Measurements from ENCODE around the gene PRELP.

Gene PRELP

DNA sequence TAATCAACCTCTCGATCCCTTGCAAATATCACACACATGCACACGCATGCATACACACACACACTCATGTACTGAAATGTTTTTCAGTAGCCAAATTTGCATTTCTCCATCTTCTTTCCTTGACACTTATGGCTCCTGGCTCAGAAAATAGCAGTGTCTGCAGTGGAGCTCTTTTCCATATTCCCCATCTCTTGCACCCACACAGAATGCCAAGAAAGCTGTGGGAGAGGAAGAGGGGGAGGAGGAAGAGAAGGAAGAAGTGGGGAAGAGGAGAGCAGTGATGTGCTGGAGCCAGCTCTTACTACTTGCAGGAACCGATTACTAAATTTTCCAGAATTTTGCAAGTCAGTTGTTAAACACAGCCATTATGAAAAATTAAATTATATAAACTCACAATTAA is 28.2 kb downstream of the PRELP start (continued):
- TF ChIP-seq, protein P1, sequence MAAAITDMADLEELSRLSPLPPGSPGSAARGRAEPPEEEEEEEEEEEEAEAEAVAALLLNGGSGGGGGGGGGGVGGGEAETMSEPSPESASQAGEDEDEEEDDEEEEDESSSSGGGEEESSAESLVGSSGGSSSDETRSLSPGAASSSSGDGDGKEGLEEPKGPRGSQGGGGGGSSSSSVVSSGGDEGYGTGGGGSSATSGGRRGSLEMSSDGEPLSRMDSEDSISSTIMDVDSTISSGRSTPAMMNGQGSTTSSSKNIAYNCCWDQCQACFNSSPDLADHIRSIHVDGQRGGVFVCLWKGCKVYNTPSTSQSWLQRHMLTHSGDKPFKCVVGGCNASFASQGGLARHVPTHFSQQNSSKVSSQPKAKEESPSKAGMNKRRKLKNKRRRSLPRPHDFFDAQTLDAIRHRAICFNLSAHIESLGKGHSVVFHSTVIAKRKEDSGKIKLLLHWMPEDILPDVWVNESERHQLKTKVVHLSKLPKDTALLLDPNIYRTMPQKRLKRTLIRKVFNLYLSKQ (tag by site-specific recombination; IDR thresholded peaks at IDR 0.05; ENCODE audit: borderline replicate concordance): no peak
- 0 out of 2 replicates have a peak, but pooled peaks have one; percentile 8 for TF ChIP-seq EGR2 (tag by site-specific recombination; IDR thresholded peaks at IDR 0.05; ENCODE audit: low read depth)
- TF ChIP-seq, protein P2, sequence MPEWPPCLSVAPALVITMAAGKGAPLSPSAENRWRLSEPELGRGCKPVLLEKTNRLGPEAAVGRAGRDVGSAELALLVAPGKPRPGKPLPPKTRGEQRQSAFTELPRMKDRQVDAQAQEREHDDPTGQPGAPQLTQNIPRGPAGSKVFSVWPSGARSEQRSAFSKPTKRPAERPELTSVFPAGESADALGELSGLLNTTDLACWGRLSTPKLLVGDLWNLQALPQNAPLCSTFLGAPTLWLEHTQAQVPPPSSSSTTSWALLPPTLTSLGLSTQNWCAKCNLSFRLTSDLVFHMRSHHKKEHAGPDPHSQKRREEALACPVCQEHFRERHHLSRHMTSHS (tag by site-specific recombination; IDR thresholded peaks at IDR 0.05): no peak
- no peak for TF ChIP-seq HOXD13 (CRISPR knock-in tag; IDR thresholded peaks at IDR 0.05; ENCODE audit: borderline replicate concordance)
- 0 out of 2 replicates have a peak, but pooled peaks have one; percentile 7 for TF ChIP-seq ZFHX2 (tag by site-specific recombination; conservative IDR thresholded peaks at IDR 0.05)
- TF ChIP-seq, protein P3, sequence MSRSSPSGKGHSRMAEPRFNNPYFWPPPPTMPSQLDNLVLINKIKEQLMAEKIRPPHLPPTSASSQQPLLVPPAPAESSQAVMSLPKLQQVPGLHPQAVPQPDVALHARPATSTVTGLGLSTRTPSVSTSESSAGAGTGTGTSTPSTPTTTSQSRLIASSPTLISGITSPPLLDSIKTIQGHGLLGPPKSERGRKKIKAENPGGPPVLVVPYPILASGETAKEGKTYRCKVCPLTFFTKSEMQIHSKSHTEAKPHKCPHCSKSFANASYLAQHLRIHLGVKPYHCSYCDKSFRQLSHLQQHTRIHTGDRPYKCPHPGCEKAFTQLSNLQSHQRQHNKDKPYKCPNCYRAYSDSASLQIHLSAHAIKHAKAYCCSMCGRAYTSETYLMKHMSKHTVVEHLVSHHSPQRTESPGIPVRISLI (tag by site-specific recombination; IDR thresholded peaks at IDR 0.05): no peak

DNA sequence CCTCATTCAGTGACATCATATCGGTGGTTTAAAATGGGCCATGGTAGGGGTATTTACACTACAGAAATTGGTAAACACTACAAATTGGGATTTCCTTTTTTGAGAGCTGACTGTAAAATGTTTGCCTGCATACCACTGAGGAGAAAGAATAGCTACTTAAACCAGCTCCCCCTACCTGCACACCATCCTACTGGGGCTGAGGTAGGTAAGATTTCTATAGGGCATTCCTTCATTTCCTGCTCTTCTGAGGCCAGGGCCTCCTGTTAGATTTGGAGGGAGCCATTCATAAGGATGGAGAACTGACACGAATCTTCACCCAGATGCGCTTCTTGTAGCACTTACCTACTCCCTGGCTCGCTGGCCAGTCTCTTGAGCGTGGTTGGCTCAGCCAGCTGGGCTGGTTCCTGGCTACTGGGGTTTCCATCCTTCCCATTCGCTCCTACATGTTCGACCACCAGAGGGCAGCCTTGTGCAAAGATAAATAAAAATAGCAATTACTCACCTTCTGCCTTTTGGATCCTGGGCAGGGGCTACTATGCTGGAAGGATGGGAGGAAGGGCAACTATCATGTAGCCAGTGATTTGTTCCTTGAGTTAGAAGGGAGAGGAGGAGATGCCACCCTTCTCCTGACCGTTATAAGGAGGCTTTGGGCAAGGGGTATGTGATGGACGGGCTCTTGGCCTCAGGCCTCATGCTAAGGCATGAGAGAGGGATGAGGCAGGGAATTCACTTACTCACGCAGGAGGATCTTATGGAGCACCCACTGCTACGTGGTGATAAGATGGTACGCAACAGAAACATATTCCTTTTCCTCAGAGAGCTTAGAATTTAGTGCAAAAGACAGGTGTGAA is 29.0 kb downstream of the PRELP start:
- Histone ChIP-seq H3K27ac (ENCODE audit: extremely low read depth, low read depth, low read length) (no peak overlapping the region), H3K36me3 (ENCODE audit: control insufficient read depth in 2 of 2, insufficient read depth in 1 of 2, low read length in 2 of 2) (no peaks in the 10 kb centered on the region), H3K4me1 (ENCODE audit: control insufficient read depth, insufficient read depth, low read length) (no peaks in the 10 kb centered on the region), H3K9me3 (ENCODE audit: control insufficient read depth, insufficient read depth, low read depth, low read length) (no peaks in the 10 kb centered on the region), H3K4me3 (ENCODE audit: low read depth, low read length) (no peak overlapping the region)
- CTCF ChIA-PET: interaction anchor here (0.6 to 11.2 kb wide), 46 partner anchors 8 to 1288 kb away, joined by 3 to 205 read pairs (median 4); partner anchors contain the start of genes ATP2B4 and OPTC
- POLR2A ChIA-PET: interaction anchor here (0.8 to 1.6 kb wide), 3 partner anchors 17 to 196 kb away, joined by 3 to 5 read pairs (median 3); no protein-coding TSS in a partner anchor
- TF ChIP-seq ZNF660 (tag by site-specific recombination; IDR thresholded peaks at IDR 0.05) (0 out of 2 replicates have a peak, but pooled peaks have one; percentile 36), MZF1 (tag by site-specific recombination; IDR thresholded peaks at IDR 0.05; ENCODE audit: borderline replicate concordance) (no peak), ZNF561 (tag by site-specific recombination; IDR thresholded peaks at IDR 0.05; ENCODE audit: borderline replicate concordance) (no peak), ZNF768 (tag by site-specific recombination; IDR thresholded peaks at IDR 0.05) (no peak), ZNF394 (tag by site-specific recombination; IDR thresholded peaks at IDR 0.05; ENCODE audit: borderline replicate concordance) (no peak), ZNF341 (tag by site-specific recombination; IDR thresholded peaks at IDR 0.05; ENCODE audit: low read depth) (no peak), ZFP69B (tag by site-specific recombination; IDR thresholded peaks at IDR 0.05) (no peak), ZNF623 (tag by site-specific recombination; IDR thresholded peaks at IDR 0.05) (no peak), ZNF2 (tag by site-specific recombination; IDR thresholded peaks at IDR 0.05) (0 out of 2 replicates have a peak, but pooled peaks have one; percentile 7), ZNF560 (tag by site-specific recombination; IDR thresholded peaks at IDR 0.05; ENCODE audit: borderline replicate concordance) (no peak), ZNF621 (tag by site-specific recombination; IDR thresholded peaks at IDR 0.05) (no peak), EGR2 (tag by site-specific recombination; IDR thresholded peaks at IDR 0.05; ENCODE audit: low read depth) (no peak), SETDB1 (IDR thresholded peaks at IDR 0.05; ENCODE audit: insufficient read length, low read length) (no peak), ZNF138 (tag by site-specific recombination; IDR thresholded peaks at IDR 0.05; ENCODE audit: borderline replicate concordance) (no peak), SCRT2 (tag by site-specific recombination; IDR thresholded peaks at IDR 0.05) (no peak), BCL11B (tag by site-specific recombination; IDR thresholded peaks at IDR 0.05; ENCODE audit: low read depth) (no peak)
- TF ChIP-seq, protein P4, sequence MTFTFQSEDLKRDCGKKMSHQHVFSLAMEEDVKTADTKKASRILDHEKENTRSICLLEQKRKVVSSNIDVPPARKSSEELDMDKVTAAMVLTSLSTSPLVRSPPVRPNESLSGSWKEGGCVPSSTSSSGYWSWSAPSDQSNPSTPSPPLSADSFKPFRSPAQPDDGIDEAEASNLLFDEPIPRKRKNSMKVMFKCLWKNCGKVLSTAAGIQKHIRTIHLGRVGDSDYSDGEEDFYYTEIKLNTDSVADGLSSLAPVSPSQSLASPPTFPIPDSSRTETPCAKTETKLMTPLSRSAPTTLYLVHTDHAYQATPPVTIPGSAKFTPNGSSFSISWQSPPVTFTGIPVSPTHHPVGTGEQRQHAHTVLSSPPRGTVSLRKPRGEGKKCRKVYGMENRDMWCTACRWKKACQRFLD (tag by site-specific recombination; IDR thresholded peaks at IDR 0.05): no peak
- TF ChIP-seq, protein P5, sequence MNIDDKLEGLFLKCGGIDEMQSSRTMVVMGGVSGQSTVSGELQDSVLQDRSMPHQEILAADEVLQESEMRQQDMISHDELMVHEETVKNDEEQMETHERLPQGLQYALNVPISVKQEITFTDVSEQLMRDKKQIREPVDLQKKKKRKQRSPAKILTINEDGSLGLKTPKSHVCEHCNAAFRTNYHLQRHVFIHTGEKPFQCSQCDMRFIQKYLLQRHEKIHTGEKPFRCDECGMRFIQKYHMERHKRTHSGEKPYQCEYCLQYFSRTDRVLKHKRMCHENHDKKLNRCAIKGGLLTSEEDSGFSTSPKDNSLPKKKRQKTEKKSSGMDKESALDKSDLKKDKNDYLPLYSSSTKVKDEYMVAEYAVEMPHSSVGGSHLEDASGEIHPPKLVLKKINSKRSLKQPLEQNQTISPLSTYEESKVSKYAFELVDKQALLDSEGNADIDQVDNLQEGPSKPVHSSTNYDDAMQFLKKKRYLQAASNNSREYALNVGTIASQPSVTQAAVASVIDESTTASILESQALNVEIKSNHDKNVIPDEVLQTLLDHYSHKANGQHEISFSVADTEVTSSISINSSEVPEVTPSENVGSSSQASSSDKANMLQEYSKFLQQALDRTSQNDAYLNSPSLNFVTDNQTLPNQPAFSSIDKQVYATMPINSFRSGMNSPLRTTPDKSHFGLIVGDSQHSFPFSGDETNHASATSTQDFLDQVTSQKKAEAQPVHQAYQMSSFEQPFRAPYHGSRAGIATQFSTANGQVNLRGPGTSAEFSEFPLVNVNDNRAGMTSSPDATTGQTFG (tag by site-specific recombination; IDR thresholded peaks at IDR 0.05; ENCODE audit: borderline replicate concordance): no peak
- TF ChIP-seq, protein P3 (tag by site-specific recombination; IDR thresholded peaks at IDR 0.05): no peak
- TF ChIP-seq, protein P6, sequence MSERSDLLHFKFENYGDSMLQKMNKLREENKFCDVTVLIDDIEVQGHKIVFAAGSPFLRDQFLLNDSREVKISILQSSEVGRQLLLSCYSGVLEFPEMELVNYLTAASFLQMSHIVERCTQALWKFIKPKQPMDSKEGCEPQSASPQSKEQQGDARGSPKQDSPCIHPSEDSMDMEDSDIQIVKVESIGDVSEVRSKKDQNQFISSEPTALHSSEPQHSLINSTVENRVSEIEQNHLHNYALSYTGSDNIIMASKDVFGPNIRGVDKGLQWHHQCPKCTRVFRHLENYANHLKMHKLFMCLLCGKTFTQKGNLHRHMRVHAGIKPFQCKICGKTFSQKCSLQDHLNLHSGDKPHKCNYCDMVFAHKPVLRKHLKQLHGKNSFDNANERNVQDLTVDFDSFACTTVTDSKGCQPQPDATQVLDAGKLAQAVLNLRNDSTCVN (tag by site-specific recombination; optimal IDR thresholded peaks at IDR 0.05): no peak
